PFSK-1 (cell line): ENCODE results near the gene LY6G6D.

Experiments
- FOXP2 ChIP-seq: optimal IDR thresholded peaks from 2 replicates; pipeline ENCODE3; 2011; ENCODE audit warnings: borderline replicate concordance, control low read depth, inconsistent platforms; ENCODE audit not compliant: insufficient read depth; ENCODE audit errors: extremely low read length, extremely low read depth
- POLR2AphosphoS5 ChIP-seq: IDR thresholded peaks from 2 replicates; pipeline ENCODE4 v1.6.1; 2012; ENCODE audit warnings: low read depth, mild to moderate bottlenecking, control low read depth, low read length, moderate library complexity
- SIN3A ChIP-seq: IDR thresholded peaks from 2 replicates; pipeline ENCODE4 v1.6.1; 2012; ENCODE audit warnings: mild to moderate bottlenecking, low read length, moderate library complexity, borderline replicate concordance; ENCODE audit not compliant: insufficient read depth
- TAF1 ChIP-seq: IDR thresholded peaks from 2 replicates; pipeline ENCODE4 v1.6.1; 2012; ENCODE audit warnings: low read length, control low read depth, borderline replicate concordance; ENCODE audit not compliant: insufficient read depth
- TF ChIP-seq, protein P1 (sequence below), 2 experiments: IDR thresholded peaks; 2 replicates each; pipeline versions ENCODE4 v1.6.1 to v1.8.0; 2011 to 2012; ENCODE audit warnings: low read depth in 2 of 2, low read length in 2 of 2, control low read depth in 1 of 2, inconsistent platforms in 1 of 2, mild to moderate bottlenecking in 1 of 2, moderate library complexity in 1 of 2; ENCODE audit not compliant: insufficient read depth in 1 of 2

DNA sequence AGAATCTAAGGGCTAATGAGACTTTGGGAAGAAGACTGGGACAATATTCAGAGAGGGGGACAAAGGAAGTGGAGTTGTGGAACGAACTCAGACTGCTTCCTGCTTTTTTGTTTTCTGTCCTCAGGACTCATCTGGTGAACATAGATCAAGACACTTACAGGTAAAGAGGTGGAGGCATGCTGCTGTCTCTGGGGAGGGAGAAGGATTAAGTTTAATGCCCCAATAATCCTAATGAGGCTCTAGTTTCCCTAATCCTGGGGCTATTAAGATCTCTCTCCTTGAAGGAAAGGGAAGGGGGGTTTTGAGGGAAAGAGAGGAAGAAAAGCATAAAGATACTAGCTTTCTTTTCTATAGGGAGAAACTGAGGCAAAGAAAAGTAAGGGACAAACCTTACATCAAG lies 29.3 kb downstream of the LY6G6D start:
- no peak for TF ChIP-seq POLR2AphosphoS5
- TF ChIP-seq, protein P1, sequence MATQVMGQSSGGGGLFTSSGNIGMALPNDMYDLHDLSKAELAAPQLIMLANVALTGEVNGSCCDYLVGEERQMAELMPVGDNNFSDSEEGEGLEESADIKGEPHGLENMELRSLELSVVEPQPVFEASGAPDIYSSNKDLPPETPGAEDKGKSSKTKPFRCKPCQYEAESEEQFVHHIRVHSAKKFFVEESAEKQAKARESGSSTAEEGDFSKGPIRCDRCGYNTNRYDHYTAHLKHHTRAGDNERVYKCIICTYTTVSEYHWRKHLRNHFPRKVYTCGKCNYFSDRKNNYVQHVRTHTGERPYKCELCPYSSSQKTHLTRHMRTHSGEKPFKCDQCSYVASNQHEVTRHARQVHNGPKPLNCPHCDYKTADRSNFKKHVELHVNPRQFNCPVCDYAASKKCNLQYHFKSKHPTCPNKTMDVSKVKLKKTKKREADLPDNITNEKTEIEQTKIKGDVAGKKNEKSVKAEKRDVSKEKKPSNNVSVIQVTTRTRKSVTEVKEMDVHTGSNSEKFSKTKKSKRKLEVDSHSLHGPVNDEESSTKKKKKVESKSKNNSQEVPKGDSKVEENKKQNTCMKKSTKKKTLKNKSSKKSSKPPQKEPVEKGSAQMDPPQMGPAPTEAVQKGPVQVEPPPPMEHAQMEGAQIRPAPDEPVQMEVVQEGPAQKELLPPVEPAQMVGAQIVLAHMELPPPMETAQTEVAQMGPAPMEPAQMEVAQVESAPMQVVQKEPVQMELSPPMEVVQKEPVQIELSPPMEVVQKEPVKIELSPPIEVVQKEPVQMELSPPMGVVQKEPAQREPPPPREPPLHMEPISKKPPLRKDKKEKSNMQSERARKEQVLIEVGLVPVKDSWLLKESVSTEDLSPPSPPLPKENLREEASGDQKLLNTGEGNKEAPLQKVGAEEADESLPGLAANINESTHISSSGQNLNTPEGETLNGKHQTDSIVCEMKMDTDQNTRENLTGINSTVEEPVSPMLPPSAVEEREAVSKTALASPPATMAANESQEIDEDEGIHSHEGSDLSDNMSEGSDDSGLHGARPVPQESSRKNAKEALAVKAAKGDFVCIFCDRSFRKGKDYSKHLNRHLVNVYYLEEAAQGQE (IDR thresholded peaks at IDR 0.05; ENCODE audit: insufficient read depth in 1 of 2, low read depth in 2 of 2, low read length in 2 of 2): no peak
- no peak for TF ChIP-seq FOXP2
- no peak for TF ChIP-seq SIN3A
- no peak for TF ChIP-seq TAF1
